Measurements from ENCODE around the gene CRHR2.

Gene CRHR2

DNA sequence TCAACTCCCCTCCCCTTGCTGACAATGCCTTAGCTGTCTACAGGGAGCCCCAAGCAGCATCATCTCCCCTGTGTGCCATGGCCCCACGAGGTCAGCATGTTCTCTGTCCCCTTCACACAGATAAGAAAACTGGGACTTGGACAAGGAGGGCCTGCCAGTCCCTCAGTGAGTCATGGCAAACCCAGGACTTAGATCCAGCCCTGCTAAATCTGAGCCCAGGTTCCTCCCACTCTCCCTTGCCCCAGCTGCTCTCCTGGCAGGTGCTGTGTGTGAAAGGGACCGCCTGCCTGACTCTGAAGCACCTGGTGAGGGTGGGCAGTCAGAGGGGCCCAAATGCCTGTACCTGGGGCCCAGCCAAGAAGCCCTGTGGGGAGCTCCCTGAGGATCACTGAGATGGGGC, 7.4 kb downstream of the CRHR2 start:
- no peak for DNase-seq

GRCh38 chr7:30674420-30674819, 7.8 kb downstream of the CRHR2 start:
- DNase-seq = no peak

DNA sequence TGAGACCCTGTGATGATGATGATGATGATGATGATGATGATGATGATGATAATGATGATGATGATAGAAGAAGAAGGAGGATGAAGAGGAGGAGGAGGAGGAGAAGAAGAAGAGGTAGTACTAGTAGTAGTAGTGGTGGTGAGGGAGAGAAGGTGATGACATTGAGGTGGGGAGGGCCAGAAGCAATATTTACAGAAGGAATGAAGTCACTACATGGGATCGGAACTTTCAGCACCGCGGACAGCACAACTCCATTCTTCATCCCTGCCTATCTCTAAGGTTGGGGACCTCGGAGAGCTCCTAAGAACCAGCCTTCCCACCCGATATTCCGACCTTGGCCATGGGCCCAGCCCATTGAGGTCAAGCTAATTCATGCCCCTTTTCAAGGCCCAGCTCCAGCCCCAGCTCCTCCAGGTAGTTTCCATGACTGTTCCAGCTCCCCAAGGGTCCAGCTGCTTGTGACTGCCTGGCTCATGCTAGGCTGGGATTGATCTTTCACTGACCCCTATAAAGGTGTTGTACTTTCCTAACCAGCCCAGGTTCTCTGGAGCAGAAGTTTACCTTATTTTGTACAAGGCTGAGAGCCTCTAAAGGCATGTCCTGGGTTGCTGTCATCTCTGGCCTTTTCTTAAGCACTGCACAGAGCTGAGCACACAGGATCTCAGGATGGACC, 10.3 kb downstream of the CRHR2 start:
- DNase-seq = no peak

DNA sequence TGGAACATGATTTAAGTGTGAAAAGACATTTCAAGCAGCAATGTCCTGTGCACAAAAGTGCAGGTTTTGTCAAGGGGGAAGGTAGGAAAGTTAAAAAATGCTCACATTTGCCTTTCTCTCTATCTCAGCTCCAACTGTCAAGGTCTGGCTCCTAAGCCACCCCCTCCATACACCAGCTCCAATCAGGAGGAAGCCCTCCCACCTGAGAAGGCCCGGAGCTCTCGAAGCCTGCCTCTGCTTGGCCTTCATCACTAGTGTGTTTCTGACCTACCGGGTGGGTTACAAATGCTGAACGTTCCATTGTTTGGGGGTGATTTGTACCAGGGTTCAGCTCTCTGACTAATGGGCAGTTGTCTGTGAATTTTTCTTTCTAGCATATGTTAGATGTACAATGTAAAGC, 14.2 kb downstream of the CRHR2 start:
- no peak for DNase-seq

- DNase-seq = no peak
Measured at GRCh38 chr7:30667172-30667571, 15.1 kb downstream of the CRHR2 start.

- DNase-seq = no peak
Measured at GRCh38 chr7:30665449-30665848, 16.8 kb downstream of the CRHR2 start.

DNA sequence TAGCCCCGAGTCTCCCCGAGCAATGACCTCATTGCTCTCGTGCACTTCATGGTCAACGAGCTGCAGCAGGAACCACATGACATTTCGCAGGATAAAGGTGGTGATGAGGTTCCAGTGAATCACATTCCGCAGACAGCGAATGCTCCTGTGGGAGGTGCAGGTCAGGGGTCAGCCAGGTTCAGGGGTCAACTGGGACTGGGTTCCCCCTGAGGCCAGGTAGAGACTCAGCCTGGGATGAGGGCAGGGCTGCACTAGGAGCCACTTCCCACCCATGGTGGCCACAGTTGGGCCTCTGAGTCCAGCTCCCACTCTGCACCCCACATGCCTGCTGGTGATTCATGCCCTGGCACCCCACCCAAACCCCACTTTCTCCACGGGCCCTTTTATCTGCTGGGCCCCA, 17.2 kb downstream of the CRHR2 start:
- no peak for DNase-seq

DNA sequence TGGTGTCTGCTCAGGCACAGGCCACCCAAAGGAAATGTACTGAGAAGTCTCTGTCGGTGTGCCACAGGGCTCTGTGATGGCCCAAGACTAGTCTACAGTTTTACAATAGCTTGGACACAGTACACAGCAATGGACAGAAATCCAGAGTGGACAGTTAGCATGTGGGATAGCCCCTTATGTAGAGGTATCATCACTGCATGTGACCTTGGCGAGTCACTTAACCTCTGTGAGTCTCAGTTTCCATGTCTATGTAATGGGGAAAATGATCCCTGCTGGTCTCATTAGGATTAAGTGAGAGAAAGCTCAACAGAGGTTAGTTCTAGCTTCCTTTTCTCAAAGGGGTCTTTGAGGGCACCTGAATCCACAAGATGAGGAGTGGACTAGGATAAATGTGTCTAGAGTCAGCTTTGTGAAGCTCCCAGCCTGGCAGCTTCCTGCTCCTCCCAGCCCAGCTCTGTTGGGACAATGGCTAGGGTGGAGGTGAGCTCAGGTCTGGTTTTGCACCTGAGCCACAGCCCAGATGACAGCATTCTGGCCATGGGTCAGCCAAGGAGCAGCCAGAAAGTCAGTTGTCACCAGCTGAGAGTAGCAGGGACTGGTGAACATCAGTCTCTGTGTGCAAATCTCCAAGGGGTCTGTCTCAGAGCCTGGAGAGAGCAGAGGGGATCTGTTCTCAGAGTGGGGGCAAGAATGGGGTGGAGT, 17.9 kb downstream of the CRHR2 start:
- no peak for DNase-seq

- DNase-seq = no peak
Measured at GRCh38 chr7:30663414-30663813, 18.8 kb downstream of the CRHR2 start.

DNA sequence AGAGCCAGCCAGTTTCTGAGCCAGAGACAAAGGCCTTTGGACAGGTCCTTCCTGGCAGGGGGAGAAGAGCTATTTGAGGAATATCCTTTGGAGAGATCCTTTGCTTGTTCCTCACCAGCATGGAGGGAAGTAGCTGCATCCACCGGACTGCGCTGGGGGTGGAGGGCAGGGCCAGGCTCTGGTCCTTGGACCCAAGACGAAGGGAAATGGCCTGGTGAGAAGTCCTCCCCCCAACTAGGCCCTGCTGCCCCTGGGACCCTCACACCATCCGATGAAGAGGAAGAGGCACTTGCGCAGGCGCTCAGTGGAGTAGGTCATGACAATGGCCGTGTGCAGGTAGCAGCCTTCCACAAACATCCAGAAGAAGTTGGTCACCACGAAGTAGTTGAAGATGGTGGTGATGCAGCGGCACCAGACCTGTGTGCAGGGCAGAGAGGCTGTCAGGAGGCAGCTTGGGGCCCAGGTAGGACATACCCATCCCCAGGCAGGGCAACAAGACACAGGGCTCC, 19.8 kb downstream of the CRHR2 start:
- DNase-seq = no peak

DNA sequence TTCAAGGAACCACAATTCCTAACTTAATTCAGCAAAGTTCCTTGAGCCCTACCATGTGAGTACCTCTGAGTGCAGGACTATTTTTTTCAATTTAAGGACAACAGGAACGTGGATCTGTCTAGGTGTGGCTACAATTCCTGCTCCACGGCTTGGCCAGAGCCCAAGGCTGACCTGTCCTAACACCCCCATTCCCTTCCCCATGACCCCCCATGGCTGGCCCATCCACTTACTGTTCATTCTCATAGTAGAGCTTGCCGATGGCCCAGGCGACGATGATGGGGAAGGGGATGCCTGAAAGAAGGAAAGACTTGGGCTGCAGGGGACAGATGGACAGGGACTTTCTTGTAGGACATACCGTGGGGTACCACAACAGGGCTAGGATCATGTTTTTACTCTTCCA, 20.3 kb downstream of the CRHR2 start:
- no peak for DNase-seq

DNA sequence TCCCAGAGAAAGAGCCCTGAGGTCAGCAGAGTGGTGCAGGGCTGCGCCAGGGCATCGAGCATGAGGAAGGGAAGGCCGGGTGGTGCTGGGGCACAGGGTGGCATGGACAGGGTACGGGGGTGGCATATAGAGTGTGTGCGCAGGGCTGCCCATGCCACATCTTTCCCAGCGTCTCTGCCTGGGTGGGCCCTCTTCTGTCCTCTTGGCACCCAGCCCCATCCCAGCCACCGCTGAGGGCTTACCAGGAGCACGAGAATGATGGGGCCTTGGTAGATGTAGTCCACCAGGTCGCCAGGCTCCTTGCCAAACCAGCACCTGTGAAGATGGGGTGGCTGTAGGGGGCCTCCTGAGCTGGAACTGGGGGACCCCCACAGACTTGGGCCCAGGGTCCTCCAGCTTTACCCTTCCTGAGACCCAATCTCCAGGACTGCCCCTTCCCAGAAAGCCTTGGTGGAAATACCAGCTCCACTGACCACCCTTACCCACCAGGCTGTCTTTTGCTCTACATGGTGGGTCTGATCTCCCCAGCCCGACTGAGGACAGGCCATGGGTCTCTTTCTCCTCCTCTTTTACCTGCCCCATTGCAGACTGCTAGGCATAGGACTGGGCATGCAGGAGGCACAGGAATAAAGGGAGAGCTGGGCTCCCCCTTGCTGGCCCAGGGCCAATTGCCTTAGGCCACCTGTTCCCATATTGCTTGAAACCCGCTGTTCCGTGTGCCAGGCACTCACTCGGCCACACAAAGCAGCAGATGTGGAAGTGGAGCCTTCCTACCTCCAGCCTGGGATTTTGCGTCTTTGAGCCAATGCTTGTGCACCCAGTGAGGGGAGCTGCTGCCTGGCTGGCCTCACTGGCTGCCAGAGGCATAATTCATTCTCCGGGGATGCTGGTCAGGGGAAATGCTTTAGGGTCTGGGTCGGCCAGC, 21.7 kb downstream of the CRHR2 start:
- no peak for DNase-seq

DNA sequence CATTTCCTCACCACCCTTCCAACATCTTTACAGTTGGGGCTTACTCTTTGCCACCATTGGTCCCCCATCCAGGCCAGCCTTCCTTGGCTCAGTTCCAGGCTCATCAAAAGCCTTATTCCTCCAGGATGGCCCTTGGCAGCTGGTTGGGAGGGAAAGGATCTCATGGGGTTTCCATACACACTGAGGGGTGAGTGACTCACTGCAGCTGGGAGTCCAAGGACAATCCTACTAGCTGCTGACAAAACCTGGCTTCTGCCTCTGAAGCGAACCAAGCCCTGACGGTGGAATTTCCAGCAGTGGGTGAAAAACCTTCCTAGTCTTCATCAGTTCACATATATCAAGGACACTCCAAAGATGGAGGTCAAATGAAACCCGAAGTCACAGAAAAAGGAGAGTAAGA, 22.9 kb downstream of the CRHR2 start:
- DNase-seq = no peak

GRCh38 chr7:30658479-30659074, 23.7 kb downstream of the CRHR2 start:
- no peak for DNase-seq

GRCh38 chr7:30657131-30657530, 25.1 kb downstream of the CRHR2 start:
- no peak for DNase-seq

- DNase-seq = no peak
Measured at GRCh38 chr7:30656006-30656957, 26.0 kb downstream of the CRHR2 start.

DNA sequence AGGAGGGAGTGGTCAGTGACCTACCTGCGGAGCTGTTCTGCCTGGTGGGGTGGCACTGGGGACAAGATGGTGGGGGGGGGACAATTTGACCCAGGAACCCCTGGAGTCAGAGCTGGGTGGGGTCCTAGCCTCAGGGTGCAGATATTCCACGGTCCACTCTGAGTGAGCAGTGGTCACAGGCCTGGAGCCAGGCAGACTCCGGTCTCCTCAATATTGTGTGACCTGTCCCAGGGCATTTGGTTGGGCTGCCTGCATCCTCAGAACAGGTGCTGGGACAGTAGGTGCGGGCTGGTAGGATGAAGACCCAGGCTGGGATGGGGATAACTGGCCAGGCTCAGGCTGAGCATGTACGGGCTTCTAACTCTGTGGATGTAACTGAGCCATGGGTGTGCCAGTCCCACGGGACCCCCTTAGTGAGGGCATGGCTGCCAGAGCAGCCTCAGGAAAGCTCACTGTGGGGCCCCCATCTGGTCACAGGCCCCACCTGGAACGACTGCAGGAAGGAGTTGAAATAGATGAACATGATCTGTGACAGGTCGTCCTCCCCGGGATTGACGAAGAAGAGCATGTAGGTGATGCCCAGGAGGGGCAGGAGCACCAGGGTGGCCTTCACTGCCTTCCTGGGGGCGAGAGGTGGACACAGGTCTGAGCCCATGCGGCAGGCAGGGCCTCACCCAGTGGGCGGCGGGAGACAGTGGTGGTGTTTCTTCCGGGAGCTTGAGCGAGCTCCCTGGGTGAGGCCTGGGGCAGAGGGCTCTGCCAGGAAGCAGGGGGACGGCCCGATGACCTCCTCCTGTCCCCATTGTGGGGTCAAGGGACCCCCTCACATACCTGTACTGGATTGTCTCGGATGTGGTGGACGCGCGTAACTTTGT, 26.9 kb downstream of the CRHR2 start:
- DNase-seq = no peak

- DNase-seq = no peak
Measured at GRCh38 chr7:30654296-30655090, 27.8 kb downstream of the CRHR2 start.

- DNase-seq = no peak
Measured at GRCh38 chr7:30652698-30653641, 29.3 kb downstream of the CRHR2 start.

Measured in activated CD4-positive, alpha-beta T cell treated with anti-CD3 and anti-CD28 coated beads, Interleukin-2, Interleukin-6, amounts not matched to agents 100 ng/mL and 50 ng/mL, durations not matched to agents 16 hours and 8 hours (primary cell).